Gastrocnemius medialis (tissue), 4 donors: ENCODE data around the gene PACS1. TPM values are rescaled to one million over a fixed set of nuclear protein-coding genes. Genes with fewer than 3 reads are reported as not detected.

Source experiments
- ATAC-seq, 2 donors: fragments of 150-250 bp; one replicate each; pipeline ENCODE4 v1.9.1; 2016
- DNase-seq, 2 donors: peaks; one replicate each; pipeline ENCODE4 v3.0.0-alpha.2; 2019
- H3K27ac ChIP-seq, 4 donors: fragments of 200-600 bp; sonication (generic); 1 replicate in 1 of 4; 2 replicates in 3 of 4; pipeline ENCODE4 v1.5.1; 2016 to 2018; ENCODE audit warnings: mild to moderate bottlenecking in 2 of 4, moderate library complexity in 1 of 4
- H3K27me3 ChIP-seq, 3 donors: fragments of 200-600 bp; sonication (generic) in 2 of 3; 1 replicate in 1 of 3; 2 replicates in 2 of 3; pipeline versions ENCODE4 v1.5.1 to v1.6.0; 2016 to 2019; ENCODE audit warnings: mild to moderate bottlenecking in 1 of 3, moderate library complexity in 1 of 3
- H3K36me3 ChIP-seq, 2 donors: fragments of 200-600 bp; sonication (generic) in 1 of 2; one replicate each; pipeline ENCODE4 v1.5.1; 2017 to 2018
- H3K4me1 ChIP-seq, 2 donors: fragments of 200-600 bp; sonication (generic) in 1 of 2; one replicate each; pipeline ENCODE4 v1.5.1; 2016 to 2017; ENCODE audit warnings: mild to moderate bottlenecking in 2 of 2
- H3K4me3 ChIP-seq, 4 donors: fragments of 200-600 bp; sonication (generic) in 3 of 4; 1 replicate in 1 of 4; 2 replicates in 3 of 4; pipeline ENCODE4 v1.5.1; 2016 to 2019; ENCODE audit warnings: mild to moderate bottlenecking in 2 of 4
- H3K9me3 ChIP-seq, 3 donors: fragments of 200-600 bp; sonication (generic) in 2 of 3; 1 replicate in 1 of 3; 2 replicates in 2 of 3; pipeline ENCODE4 v1.5.1; 2016 to 2019
- POLR2A ChIP-seq, 2 donors: fragments of 450-650 bp; IDR thresholded peaks; one replicate each; pipeline ENCODE4 v1.6.1; 2017; ENCODE audit warnings: antibody characterized with exemption in 2 of 2, mild to moderate bottlenecking in 2 of 2, moderate library complexity in 2 of 2
- in situ Hi-C, 4 donors: fragments of 200-750 bp; cut with MboI; loops; one replicate each; pipeline versions ENCODE4 v1.15.0 to v1.8.0; 2017; ENCODE audit warnings: low sequenced_read_pairs in 4 of 4
- intact Hi-C: fragments of 100-400 bp; cut with DNase I; formaldehyde crosslinking; loops from one replicate; pipeline ENCODE4 v1.15.1; 2023; ENCODE audit warnings: low total_unique reads
- total RNA-seq, 4 donors: library from RNA; depleted of rRNA; stranded (reverse); fragments of >200 nt; gene quantifications; one replicate each; pipeline versions ENCODE4 v1.1.0 to v1.2.3, GENCODE V29; 2016
- TF ChIP-seq, protein P1 (sequence below), 5 experiments: fragments of 450-650 bp in 3 of 5; fragments of 200-600 bp in 2 of 5; sonication (generic) in 2 of 5; IDR thresholded peaks in 4 of 5; conservative IDR thresholded peaks in 1 of 5; 1 replicate in 4 of 5; 2 replicates in 1 of 5; pipeline ENCODE4 v1.5.1; 2016 to 2019; ENCODE audit warnings: antibody characterized with exemption in 5 of 5, mild to moderate bottlenecking in 3 of 5, moderate library complexity in 3 of 5

PACS1 gene
- total RNA-seq, 4 donors from 2014 or later: 6.6 to 20.4 (median 16.9) TPM

DNA sequence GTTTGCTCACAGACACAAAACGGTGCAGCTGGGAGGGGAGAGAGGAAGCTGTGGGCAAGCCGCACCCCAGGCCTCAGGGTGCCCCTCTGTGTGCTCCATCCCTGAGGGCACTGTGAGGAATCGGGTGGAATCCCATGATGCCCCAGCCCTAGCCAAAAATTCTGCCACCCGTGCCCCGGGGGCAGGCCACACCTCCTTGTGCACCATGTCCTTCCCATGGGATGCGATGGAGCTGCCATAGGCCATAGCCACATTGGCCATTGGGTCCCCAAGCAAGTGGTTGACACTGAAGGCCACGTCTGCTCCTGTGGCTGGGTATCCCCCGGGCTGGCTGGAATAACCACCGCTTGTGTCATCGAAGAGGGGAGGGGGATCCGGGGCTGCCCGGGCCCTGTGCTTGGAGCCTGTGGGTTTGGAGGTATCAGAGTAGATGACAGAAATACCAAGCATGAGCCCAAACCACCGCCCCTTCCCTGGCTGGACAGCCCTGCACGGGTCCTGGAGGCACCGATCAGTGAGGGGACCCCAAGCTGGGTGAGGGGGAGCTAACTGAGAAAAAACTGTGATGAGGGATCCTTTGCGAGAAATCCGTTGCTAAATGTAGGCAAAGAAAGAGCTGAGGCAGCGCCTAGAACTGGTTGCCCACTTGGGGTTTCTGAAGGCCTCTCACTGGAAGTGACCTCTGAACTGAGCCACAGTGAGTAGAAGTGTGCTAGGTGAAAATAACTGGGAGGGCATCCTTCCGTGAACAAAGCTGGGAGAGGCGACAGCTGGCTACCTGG, 218.0 kb downstream of the PACS1 start:
- peaks cover 20 to 36% of the 10 kb centered on the region in 2 donors for H3K4me1 ChIP-seq
- in situ Hi-C loops: loop anchor here in 1 of 4 donors (10.0 kb wide), 1 partner anchor 63 kb away; no protein-coding TSS in a partner anchor
- intact Hi-C loops: loop anchor here (2.0 kb wide), 1 partner anchor 285 kb away; the partner anchor contains the start of genes BANF1 and EIF1AD

DNA sequence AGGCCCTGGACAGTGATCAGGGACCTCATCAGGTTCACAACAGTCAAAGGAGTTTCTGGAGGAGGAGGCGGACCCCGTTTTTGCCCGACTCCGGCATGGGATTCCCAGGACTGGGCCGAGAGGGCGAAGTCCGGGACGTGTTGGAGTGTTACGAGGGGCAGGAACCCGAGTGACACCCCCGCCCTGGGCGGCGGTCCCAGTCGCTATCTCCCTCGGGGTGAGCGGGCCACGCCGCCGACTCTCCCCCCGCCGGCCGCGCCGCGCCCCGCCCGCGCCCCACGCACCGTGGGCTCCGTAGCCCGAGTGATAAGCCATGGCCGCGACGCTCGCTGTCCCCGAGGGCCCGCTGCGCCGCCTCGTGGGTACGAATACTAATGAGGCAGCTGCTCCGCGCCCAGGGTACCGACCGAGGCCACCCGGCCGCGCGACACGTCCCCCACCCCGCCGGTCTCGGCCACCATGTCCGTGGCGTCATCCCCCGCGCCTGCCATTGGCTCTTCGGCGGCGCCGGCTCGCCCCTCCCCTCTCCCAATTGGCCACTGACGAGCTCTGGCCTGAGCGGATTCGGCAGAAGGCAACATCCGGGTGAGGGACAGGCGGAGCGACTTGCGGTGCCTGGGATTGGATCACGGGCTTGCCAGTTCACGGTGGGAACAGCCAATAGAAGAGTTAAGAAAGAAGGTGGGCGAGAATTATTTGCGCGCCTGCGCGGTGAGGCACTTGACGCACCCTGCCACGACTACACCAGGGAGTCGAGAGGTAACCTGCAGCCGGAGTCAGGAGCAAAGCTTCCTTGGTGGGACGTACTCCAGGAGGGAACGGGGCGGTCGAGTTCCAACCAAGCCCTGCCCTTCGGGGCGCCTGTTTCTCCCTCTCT, 218.8 kb downstream of the PACS1 start, which contains the start of gene YIF1A:
Gene YIF1A (minus strand): TSS at position 473 of the 877 bp plus-strand sequence. CDS start 158 bp downstream, at position 315.
- H3K4me3 ChIP-seq: peak within 1 kb of the TSS; percentile 80 to 91 (median 85)
- intact Hi-C loops: loop anchor here (1.0 to 2.0 kb wide), 2 partner anchors 21 to 286 kb away; partner anchors contain the start of genes BANF1, EIF1AD and RAB1B
- ATAC-seq: peak; percentile 95 to 97

More for the DNA sequence above, 218.0 kb downstream of the PACS1 start:
- TF ChIP-seq POLR2A (IDR thresholded peaks at IDR 0.05): no peak
- TF ChIP-seq, protein P1, sequence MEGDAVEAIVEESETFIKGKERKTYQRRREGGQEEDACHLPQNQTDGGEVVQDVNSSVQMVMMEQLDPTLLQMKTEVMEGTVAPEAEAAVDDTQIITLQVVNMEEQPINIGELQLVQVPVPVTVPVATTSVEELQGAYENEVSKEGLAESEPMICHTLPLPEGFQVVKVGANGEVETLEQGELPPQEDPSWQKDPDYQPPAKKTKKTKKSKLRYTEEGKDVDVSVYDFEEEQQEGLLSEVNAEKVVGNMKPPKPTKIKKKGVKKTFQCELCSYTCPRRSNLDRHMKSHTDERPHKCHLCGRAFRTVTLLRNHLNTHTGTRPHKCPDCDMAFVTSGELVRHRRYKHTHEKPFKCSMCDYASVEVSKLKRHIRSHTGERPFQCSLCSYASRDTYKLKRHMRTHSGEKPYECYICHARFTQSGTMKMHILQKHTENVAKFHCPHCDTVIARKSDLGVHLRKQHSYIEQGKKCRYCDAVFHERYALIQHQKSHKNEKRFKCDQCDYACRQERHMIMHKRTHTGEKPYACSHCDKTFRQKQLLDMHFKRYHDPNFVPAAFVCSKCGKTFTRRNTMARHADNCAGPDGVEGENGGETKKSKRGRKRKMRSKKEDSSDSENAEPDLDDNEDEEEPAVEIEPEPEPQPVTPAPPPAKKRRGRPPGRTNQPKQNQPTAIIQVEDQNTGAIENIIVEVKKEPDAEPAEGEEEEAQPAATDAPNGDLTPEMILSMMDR (IDR thresholded peaks at IDR 0.05 in 4 of 5, conservative IDR thresholded peaks at IDR 0.05 in 1 of 5): no peak
- ATAC-seq (peak; percentile 3 to 9), DNase-seq (no peak)
- Histone ChIP-seq H3K4me3 (peak overlapping the region; percentile 80 to 87 (median 85)), H3K27ac (peak overlapping the region; percentile 84 to 93 (median 92)), H3K27me3 (peaks cover 14 to 18% (median 17%) of the 10 kb centered on the region in 3 donors), H3K36me3 (peaks cover 0 to 6% of the 10 kb centered on the region in 2 donors), H3K9me3 (no peaks in the 10 kb centered on the region)

DNA sequence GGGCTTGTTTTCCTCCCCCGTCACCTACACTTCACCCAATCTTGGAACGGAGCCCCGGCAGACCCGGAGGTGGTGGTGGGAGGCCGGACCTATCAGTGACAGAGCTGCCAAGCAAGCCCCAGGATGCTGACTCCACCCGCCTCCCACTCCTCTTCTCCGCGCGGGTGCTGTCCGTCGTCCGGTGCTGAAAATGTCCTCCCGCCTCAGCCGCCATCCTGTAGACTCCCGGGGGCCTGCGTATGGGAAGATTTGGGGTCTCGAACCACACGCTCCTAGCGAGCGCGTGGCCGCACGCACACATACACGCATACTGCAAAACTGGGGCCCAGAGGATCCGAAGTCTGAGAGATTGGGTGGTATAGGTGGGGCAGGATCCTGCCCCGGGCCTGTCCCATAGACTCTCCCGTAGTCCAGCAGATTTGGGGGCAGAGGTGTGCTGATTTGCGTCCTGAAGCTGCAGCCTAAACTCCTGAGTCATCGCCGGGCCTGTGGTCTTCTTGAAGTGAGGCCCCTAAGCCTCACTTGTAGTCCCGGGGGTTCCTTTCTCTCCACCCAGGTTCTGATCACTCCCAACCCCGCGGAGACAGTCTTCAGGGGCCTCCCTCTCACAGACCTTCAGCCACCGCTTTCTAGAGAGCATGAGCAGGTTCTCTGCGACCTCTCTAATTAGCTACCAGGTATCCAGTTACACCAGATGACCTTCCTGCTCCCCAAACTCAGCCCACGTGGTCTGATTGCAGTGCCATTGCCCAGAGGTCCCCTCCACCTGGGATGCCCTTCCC, 219.7 kb downstream of the PACS1 start:
- no peak for DNase-seq
- peak; percentile 14 to 38 for ATAC-seq
- H3K36me3 ChIP-seq: no peaks in the 10 kb centered on the region
- peaks cover 14 to 25% (median 21%) of the 10 kb centered on the region in 3 donors for H3K27me3 ChIP-seq
- intact Hi-C loops: loop anchor here (1.0 to 2.0 kb wide), 2 partner anchors 21 to 287 kb away; partner anchors contain the start of genes BANF1, EIF1AD and RAB1B
- in situ Hi-C loops: loop anchor here in 1 of 4 donors (10.0 kb wide), 1 partner anchor 65 kb away; no protein-coding TSS in a partner anchor
- no peaks in the 10 kb centered on the region for H3K9me3 ChIP-seq
- H3K27ac ChIP-seq: peak overlapping the region; percentile 84 to 93 (median 92)
- TF ChIP-seq, protein P1 (IDR thresholded peaks at IDR 0.05 in 4 of 5, conservative IDR thresholded peaks at IDR 0.05 in 1 of 5): no peak
- no peak for TF ChIP-seq POLR2A (IDR thresholded peaks at IDR 0.05)
- peaks cover 20 to 36% of the 10 kb centered on the region in 2 donors for H3K4me1 ChIP-seq
- peak overlapping the region; percentile 64 to 91 (median 84) for H3K4me3 ChIP-seq

More for the DNA sequence above, 218.8 kb downstream of the PACS1 start, which contains the start of gene YIF1A:
- H3K9me3 ChIP-seq: no peaks in the 10 kb centered on the region
- peaks cover 20 to 36% of the 10 kb centered on the region in 2 donors for H3K4me1 ChIP-seq
- in situ Hi-C loops: loop anchor here in 1 of 4 donors (10.0 kb wide), 1 partner anchor 64 kb away; no protein-coding TSS in a partner anchor
- peaks cover 14 to 25% (median 21%) of the 10 kb centered on the region in 3 donors for H3K27me3 ChIP-seq
- peak; percentile 99 to 100 for DNase-seq
- peaks cover 0 to 6% of the 10 kb centered on the region in 2 donors for H3K36me3 ChIP-seq
- TF ChIP-seq POLR2A (IDR thresholded peaks at IDR 0.05): peak; percentile 93 to 97
- TF ChIP-seq, protein P1 (IDR thresholded peaks at IDR 0.05 in 4 of 5, conservative IDR thresholded peaks at IDR 0.05 in 1 of 5): no peak
- peak within 1 kb of the TSS; percentile 84 to 93 (median 92) for H3K27ac ChIP-seq

DNA sequence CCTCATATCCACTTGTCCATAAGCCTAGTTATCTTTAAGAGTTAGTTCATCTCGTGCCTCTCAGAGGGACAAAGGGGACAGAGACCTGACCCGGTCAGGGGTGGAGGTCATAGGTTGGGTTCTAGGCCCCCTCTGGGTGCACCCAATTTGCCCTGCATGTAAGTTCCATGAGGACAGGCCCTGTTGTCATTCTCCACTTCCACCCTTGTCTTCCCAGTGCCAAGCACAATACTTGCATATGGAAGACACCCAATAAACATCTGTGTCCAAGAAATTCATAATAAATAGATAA, 220.2 kb downstream of the PACS1 start:
- DNase-seq: no peak
- in situ Hi-C loops: no loop called here
- intact Hi-C loops: no loop called here
- Histone ChIP-seq H3K27me3 (peaks cover 14 to 25% (median 21%) of the 10 kb centered on the region in 3 donors), H3K4me1 (peaks cover 20 to 36% of the 10 kb centered on the region in 2 donors), H3K9me3 (no peaks in the 10 kb centered on the region), H3K4me3 (no peak overlapping the region), H3K27ac (no peak overlapping the region), H3K36me3 (no peaks in the 10 kb centered on the region)
- no peak for TF ChIP-seq POLR2A (IDR thresholded peaks at IDR 0.05)
- TF ChIP-seq, protein P1 (IDR thresholded peaks at IDR 0.05 in 4 of 5, conservative IDR thresholded peaks at IDR 0.05 in 1 of 5): no peak
- ATAC-seq: no peak
